SIG-M5 (cell line): ENCODE results near the gene ADGRG3.

Experiments used
- DNase-seq: peaks from one replicate; lab custom pipeline; 2025; lab: John Stamatoyannopoulos, UW

Gene ADGRG3

DNA sequence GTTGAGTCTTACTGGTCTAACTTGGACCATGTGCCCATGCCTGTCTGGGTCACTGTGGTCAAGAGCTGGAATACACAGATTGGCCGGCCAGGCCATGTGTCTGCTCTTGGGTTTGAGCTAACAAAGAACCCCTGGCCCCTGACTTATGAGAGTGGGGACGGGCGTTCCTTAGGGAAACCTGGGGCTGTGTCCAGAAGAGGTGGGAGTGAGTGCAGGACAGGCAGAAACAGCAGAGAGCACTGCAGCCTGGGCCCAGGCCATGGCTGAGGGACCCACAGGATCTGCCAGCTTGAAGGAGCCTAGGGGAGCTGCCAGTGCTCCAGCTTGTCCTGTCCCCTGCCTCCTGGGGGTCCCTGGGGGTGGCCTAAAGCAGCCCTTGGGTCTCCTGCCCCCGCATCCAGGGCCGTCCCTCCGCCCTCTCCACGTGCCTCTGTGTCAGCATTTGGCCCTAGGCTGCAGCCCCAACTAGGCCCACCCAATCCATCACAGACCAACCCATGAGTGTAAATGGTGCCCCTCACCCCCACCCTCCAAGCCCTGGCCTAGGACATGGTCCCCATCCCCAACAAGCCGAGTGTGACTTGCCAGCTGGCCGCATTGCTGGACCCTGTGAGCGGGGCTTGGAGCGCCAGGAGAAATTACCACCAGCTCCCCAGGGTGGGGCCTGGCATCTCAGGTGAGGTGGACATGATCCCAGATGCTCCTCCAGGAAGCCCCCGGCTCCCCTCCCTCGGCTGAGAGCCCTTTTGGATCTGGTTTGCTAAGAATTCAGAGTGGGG is 14.0 kb downstream of the ADGRG3 start:
- DNase-seq = no peak

DNA sequence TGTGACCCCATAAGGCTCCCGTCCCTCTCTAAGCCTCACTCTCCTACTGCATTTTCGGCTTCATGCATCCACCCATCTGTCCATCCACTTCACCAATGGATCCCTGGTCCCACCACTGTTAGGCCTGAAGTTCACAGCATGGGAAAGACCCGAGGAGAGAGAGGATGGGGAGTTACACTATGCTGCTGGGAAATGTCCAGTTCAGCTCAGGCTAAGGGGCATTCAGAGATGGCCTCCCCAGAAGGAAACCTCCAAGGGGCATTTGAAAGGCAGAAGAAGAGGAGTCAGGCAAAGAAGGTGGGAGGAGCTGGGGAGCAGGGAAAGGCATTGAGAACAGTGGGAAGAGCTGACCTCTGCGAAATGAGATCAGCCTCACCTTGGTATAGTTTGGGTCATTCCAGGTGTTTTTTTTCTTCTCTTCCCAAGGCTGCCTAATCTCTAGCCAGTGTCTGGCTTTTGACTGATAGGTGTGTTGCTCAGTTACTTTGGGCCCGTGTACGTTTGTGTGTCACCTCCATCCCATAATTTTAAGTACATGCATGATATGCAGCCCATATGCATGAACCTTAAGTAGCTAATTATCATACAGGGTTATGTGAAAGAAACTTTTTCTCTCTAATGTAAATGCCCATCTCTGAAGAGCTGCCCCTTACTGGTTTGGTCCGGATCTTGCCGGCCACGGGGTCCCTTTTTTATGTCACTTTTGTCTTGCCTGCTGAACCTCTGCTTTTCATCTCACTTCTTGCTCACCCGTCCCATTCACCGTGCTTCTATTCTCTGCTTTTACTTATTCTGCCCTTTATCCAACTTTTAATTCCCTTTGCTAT is 14.9 kb downstream of the ADGRG3 start:
- no peak for DNase-seq

DNA sequence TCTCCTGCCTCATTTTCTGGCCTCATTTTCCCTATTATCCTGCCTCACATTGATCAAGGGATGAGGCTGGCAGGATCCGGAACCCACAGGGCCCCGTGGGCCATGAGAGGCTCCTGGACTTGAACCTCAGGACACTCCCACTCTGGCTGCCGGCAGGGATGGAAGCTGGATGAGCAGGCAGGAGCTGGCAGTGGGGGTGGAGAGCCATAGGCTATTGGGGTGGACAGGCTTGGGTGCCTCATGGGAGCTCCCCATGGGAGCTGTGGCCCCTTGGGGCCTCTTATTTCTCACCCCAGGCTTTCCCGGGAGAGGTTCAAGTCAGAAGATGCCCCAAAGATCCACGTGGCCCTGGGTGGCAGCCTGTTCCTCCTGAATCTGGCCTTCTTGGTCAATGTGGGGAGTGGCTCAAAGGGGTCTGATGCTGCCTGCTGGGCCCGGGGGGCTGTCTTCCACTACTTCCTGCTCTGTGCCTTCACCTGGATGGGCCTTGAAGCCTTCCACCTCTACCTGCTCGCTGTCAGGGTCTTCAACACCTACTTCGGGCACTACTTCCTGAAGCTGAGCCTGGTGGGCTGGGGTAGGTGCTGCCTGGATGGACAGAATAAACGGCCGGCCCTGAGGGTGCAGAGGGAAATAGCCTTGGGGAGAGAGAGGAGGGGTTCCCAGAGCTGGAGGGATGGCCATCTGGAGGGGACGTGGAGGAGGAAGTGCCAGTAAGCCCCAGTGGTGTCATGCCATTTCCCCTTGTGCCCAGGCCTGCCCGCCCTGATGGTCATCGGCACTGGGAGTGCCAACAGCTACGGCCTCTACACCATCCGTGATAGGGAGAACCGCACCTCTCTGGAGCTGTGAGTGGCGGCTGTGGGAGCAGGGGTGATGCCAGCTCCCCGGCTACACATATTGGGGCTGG is 15.8 kb downstream of the ADGRG3 start:
- DNase-seq = no peak

DNA sequence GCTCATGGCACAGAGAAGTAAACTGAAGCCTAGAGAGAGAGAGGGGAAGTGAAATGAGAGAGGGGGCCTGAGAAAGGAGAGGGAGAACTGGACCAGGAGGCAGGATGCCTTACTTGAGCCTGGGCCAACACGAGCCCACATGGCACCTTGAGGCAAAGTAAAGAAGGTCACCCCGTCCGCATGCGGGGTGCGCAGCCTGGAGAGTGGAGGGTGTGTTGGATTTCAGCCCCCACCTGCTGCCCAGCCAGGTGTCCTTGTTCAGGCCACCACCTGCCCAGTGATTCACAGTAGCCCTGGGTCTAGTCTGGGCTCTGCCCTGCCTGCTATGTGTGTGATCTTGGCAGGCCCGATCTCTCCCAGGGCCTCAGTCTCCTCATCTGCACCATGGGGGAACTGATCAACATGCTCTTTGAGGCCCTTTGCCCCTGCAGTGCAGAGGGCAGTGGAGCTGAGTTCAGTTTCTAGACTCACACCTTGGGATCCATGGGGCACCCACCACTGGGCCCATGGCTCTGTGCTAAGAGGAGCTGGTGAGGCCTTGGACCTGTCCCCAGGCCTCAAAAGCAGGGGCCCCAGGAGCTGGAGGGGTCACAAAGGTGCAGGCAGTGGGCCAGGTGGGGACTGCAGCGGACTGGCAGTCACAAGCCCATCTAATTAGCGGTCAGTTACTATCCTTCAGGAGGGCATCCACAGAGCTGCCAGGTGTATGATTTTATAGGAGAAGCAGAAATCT is 16.7 kb downstream of the ADGRG3 start:
- no peak for DNase-seq

DNA sequence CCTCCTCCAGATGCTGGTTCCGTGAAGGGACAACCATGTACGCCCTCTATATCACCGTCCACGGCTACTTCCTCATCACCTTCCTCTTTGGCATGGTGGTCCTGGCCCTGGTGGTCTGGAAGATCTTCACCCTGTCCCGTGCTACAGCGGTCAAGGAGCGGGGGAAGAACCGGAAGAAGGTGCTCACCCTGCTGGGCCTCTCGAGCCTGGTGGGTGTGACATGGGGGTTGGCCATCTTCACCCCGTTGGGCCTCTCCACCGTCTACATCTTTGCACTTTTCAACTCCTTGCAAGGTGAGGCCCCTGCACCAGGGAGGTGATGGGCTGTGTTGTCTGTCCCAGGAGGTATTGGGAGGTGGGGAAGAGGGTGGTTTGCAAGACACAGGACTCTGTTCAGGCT is 17.5 kb downstream of the ADGRG3 start:
- no peak for DNase-seq

DNA sequence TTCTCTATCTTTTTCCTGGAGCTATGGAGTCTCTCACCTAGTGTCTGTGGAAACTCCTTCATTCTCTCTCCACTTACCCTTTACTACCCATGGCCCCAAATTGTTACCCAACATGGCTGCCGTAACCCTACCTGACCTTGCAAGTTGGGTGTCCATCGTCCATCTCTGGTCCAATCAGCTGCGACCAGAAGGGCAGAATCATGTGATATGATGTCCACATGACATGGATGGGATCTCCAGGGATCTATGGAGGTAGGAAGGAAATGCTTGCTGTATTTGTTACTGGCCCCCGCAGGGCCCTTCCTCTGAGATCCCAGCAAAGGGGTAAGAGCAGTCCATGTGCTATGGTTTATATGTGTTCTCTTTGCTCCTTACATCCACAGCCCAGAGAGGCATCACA is 18.5 kb downstream of the ADGRG3 start:
- DNase-seq = no peak

DNA sequence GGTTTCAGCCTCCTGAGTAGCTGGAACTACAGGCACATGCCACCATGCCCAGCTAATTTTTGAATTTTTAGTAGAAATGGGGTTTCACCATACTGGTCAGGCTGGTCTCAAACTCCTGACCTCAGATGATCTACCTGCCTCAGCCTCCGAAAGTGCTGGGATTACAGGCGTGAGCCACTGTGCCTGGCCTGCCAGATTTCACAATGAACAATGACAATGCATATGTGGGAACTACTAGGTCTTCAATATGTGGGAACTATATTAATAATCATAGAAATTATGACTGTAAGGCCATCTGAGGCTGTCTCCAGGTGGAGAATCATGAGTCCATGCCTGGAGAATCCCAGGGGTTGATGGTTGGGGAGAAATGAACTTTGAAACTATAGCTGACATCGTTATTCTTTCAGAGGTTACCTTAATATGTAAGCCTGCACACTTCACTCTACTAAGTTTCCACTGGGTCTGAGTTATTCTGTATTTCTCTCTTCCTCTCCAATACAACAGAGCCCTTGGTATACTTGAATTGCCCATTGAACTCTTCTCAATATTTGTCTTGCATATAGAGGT is 19.3 kb downstream of the ADGRG3 start:
- DNase-seq = no peak

DNA sequence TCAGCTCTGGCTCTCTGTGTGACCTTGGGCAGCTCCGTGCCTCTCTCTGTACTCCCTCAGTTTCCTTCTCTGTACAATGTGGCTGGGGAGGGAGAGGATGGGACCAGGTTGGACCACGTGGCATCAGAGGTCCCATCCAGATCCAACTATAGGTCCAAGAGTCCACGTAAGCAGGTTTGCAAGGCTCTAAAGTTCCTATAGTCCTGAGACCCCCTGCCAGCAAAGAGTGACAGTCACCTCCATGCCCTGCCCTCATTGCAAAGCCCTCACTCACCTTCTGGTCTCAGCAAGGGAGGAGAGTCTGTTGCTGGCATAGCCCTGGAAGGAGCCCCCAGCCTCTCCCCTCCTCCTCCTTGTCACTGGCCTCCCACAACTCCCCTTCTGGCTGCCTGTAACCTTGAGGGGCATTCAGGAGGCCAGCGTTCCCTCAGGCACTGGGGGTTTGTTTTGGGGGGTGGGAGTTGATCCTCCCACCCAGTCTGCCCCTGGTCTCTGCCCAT is 20.4 kb downstream of the ADGRG3 start:
- no peak for DNase-seq

DNA sequence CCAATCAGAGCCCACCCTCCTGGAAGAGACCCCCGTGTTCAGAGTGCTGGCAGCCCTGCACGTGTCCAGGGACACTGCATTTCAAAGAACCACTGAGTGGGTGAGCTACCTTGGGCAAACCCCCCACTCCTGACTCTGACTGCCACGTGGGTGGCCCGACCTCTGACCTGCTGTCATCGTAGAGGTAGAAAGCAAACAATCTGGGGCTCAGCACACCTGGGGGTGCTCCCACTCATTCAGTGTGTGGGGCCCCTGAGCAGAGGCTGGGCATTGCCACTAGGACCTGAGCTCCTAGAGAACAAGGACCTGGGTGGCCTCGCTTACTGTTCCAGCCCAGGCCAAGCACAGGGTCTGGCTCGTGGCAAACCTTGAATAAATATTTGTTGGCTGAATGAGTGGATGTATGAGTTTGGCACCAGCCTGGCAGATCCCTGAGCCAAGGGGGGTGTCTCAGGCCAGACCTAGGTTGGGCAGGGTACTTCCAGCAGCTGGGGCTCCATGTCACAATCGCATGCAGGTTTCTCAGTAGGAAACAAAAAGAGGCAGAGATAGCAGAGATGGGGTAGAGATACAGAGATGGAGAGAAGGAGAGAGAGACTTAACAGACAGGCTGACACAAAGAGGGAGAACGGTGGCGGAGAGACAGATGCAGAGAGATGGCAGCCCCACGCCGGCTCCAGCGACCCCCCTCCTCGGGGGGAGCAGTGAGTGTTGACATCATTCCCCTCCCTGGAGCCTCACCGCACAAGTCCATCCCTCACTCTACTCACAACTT is 21.1 kb downstream of the ADGRG3 start:
- no peak for DNase-seq

DNA sequence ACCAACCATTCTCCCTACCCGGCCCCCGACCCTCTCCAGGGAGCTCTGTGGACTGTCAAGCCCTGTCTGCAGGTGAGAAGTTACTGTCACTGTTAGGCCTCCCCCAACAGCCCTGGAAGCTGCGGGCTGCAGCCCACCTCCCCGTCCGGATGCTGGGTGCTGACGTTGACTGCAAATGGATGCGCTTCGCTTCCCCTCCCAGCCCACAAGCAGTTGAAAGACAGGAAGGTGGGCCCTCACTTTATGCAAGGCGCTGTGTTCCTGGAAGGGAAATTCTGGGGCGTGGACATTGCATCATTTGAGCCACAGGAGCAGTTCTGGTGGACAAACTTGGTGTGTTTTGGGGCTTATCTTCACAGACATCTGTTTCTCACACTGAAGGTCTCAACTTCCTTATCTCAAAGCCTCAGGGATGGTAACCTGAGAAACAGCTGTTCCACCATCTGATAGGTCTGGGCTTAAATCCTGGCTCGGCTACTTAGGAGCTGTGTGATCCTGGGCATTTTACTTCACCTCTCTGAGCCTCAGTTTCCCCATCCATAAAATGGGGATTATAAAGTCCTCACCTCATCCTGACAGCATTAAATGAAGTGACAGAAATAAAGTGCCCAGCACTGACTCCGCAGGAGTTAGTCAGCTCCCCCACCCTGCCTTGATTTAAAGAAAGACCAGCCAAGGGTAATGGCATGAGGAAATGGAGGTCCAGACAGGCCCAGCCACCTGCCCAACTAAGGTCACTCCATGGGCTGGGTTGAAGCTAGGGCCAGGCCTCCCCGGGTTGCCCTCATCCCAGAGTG is 21.9 kb downstream of the ADGRG3 start:
- DNase-seq = peak; percentile 58

DNA sequence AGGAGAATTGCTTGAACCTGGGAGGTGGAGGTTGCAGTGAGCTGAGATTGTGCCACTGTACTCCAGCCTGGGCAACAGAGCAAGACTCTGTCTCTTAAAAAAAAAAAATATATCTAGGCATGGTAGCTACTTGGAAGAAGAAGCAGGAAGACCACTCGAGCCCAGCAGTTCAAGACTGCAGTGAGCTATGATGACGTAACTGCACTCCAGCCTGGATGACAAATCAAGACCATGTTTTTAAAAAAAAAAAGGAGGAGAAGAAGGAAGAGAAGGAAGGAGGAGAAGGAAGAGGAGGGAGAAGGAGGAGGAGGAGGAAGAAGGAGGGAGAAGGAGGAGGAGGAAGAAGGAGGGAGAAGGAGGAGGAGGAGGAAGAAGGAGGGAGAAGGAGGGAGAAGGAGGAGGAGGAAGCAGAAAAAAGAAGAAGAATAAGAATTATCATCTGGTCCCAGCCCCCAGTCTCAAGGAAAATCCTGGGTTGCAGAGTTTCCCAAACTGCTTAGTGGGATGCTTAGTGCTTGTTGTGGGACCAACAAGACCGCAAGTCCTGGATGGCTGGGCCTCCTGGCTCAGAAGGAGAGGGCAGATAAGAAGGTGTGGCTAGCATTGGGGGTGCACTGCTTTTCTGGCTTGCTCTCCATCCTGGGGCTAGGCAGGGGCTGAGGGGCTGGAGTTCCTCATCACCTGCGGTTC is 22.8 kb downstream of the ADGRG3 start:
- DNase-seq = no peak

DNA sequence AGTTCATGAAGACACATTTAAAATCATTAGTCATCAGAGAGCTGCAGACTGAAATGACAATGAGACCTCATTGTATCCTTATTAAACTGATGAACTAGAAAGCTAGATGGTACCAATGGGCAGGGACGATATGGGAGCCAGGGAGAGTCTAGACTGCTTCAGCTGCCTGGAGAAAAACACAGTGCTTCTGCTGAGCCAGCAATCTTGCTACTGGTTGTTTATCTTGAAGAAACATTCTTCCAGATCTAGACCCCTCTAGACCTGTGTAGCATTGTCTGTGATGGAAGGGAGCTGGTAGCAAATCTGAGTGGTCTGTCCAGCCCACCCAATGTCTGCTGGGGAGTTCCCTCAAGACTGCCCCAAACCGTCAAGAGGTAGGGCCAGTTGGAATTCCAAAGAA is 24.5 kb downstream of the ADGRG3 start:
- DNase-seq = no peak

DNA sequence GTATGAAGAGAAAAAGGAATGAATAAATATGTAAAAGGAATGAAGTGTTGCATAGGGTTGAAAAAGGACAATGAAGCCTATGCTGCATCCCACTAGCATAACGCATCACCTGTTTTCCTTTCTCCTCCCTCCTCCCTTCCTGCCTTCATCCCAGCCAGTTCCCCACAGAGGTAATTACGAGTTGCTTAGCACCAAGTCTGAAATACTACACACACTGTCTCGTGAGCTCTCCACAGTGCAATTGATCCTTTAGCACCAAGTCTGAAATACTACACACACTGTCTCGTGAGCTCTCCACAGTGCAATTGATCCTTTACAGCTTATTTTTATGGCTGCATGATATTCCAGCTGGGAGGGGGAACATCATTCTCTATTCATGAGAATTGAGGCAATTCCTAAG is 25.4 kb downstream of the ADGRG3 start:
- DNase-seq = no peak

DNA sequence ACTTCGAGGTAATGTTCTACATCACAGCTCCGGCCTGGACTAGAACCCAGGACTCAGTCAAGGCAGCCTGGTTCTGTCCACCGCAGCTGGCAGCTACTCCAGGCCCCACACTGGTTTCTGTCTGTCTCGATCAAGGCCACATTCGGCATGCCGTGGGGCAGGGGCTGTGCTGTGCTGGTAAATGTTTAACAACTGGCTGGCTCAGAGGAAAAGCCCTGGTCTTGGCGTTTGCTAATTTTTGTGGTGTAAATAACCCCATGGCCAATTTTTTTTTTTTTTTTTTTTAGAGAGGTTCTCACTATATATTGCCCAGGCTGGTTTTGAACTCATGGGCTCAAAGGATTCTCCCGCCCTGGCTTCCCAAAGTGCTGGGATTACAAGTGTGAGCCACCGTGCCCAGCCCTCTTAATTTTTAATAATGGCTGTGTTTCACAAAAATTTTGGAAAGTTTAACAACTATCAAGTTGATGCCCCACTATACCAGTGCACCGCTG is 26.2 kb downstream of the ADGRG3 start:
- no peak for DNase-seq

DNA sequence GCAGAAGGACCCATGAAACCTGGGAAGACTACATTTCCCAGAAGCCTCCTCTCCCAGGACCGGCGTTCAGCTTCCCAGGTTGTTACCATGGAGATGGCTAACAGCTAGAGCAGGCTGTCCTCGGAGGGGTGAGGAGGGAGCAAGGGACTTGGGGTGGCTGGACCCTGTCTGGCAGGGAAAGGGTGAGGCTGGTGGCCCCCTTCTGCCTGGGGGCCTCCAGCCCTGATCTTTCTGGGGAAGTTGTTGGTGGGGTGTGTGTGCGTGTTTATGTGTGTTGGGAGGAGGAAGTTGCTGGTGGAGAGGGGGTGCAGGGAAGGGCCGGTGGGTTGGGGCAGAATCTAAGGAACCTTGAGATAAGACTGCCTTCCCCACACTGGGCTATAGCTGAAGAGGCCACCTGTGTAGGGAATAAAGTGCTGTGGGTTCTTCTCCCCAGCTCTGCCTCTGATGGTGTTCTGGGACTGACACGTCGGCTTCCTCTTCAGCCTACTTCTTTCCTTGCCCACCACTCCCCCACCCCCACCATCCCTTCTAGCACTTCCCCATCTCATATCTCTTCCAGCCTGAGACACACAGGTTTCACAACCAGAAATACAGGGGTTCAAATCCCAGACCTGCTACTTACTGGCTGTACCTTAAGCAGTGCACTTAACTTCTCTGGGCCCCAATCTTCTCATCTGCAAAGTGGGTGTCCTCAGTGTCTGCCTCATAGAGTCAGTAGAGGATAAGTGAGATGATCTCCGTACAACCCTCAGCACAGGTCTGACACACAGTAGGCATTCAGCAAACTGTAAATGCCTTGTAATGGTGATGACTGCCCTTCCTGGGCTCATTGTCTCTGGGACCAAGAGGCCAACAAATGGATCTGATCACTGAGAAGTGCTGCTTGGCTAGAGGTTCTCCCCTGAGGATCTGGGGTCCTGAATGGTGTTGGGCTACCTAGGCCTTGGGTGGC is 26.9 kb downstream of the ADGRG3 start, which contains the start of gene DRC7:
DRC7 (plus strand) TSS at position 82 of the 955 bp plus-strand sequence. CDS start 3,144 bp downstream, outside the sequence.
- peak; percentile 40 for DNase-seq

DNA sequence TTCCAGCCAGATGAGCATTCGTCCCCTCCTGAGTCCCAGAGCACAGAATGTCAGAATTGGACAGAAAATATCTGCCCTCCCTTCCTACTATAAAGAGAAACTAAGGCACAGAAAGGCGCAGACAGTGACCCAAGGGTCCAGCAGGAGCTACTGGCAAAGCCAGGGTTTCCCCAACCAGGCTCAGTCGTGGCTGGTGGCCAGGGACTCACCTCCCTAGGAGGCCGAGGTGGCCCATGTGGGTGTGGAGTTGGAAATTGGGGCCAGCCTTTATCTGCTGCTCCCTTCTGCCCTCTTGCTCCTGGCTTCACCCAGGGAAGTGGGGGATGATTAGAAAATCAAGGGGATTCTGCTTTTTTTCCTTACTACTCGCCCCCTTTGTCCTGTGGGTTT is 27.6 kb downstream of the ADGRG3 start:
- DNase-seq = no peak

DNA sequence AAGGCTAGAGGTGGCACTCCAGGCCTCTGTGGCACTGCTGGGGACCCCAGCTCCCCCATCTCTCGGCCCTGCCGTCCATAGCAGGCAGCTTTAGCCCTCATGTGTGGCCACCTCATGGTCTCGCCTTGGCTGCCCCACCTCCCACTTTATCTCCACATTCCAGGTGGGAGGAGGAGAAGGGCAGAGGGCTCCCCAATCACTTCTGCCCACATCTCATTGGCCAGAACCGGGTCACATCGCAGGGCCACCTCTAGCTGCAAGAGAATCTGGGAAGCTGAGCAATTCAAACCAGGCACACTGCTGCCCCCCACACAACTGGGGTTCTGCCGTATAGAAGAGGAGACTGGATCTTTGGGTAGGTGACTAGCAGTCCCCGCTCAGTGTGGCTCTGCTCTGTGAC is 28.1 kb downstream of the ADGRG3 start:
- DNase-seq = no peak
